ENCODE results near the gene CMYA5.

GRCh38 chr5:79742549-79743136, 53.0 kb downstream of the CMYA5 start:
- no peak for TF ChIP-seq POLR2A (IDR thresholded peaks at IDR 0.05)
- no peak for TF ChIP-seq CTCF (IDR thresholded peaks at IDR 0.05)
- TF ChIP-seq EP300 (IDR thresholded peaks at IDR 0.05), result no peak

All from tibial nerve (tissue), 4 donors.